ENCODE data around the gene AGAP2. TPM values are rescaled to one million over a fixed set of nuclear protein-coding genes. Genes with fewer than 3 reads are reported as not detected.
A peak's percentile ranks its signal among the peaks of the same experiment; 100 is the strongest.

Gene AGAP2
- total and polyA plus RNA-seq, 9 of the 15 experiments (the other 6 are each of a cell fraction or from before 2014, with no cell fraction given), result 0.04 to 0.77 (median 0.28) TPM; not detected in 1

GRCh38 chr12:57751788-57752667 is 13.5 kb upstream of the AGAP2 start, which contains the start of gene CDK4 (continued):
- TF ChIP-seq, protein P1, sequence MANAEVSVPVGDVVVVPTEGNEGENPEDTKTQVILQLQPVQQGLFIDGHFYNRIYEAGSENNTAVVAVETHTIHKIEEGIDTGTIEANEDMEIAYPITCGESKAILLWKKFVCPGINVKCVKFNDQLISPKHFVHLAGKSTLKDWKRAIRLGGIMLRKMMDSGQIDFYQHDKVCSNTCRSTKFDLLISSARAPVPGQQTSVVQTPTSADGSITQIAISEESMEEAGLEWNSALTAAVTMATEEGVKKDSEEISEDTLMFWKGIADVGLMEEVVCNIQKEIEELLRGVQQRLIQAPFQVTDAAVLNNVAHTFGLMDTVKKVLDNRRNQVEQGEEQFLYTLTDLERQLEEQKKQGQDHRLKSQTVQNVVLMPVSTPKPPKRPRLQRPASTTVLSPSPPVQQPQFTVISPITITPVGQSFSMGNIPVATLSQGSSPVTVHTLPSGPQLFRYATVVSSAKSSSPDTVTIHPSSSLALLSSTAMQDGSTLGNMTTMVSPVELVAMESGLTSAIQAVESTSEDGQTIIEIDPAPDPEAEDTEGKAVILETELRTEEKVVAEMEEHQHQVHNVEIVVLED (CRISPR knock-in tag; IDR thresholded peaks at IDR 0.05), result peak; percentile 72
- TF ChIP-seq ZNF134 (CRISPR knock-in tag; conservative IDR thresholded peaks at IDR 0.05), result no peak; the same call in 1 of the 2 replicates
- peak in 2 of 3 experiments; percentile 9 to 59 for TF ChIP-seq YY1 (IDR thresholded peaks at IDR 0.05; ENCODE audit: borderline replicate concordance in 1 of 3, control insufficient read depth in 1 of 3, extremely low read depth in 1 of 3, insufficient read depth in 3 of 3, insufficient read length in 1 of 3, insufficient replicate concordance in 2 of 3, low read depth in 1 of 3, low read length in 2 of 3)
- TF ChIP-seq MBD2 (IDR thresholded peaks at IDR 0.05; ENCODE audit: borderline replicate concordance, low read depth), result peak; percentile 54; the same call in 1 of the 2 replicates
- TF ChIP-seq ZKSCAN1 (IDR thresholded peaks at IDR 0.05; ENCODE audit: low read depth, low read length), result no peak
- no peak for TF ChIP-seq HNRNPL (IDR thresholded peaks at IDR 0.05; ENCODE audit: low read depth, low read length)
- peak; percentile 21; the same call in 1 of the 2 replicates for TF ChIP-seq KLF6 (CRISPR knock-in tag; IDR thresholded peaks at IDR 0.05; ENCODE audit: borderline replicate concordance)
- peak; percentile 94 for TF ChIP-seq NFRKB (IDR thresholded peaks at IDR 0.05; ENCODE audit: low read depth)
- TF ChIP-seq FIP1L1 (IDR thresholded peaks at IDR 0.05; ENCODE audit: low read depth, low read length, poor library complexity, severe bottlenecking), result peak; percentile 76
- TF ChIP-seq SMAD2 (IDR thresholded peaks at IDR 0.05; ENCODE audit: low read depth, low read length), result no peak
- TF ChIP-seq DIDO1 (tag; IDR thresholded peaks at IDR 0.05; ENCODE audit: low read depth), result peak; percentile 65; the same call in 1 of the 2 replicates
- peak; percentile 77 for TF ChIP-seq ARID1B (IDR thresholded peaks at IDR 0.05)
- TF ChIP-seq ZC3H4 (CRISPR knock-in tag; IDR thresholded peaks at IDR 0.05; ENCODE audit: borderline replicate concordance), result 0 out of 2 replicates have a peak, but pooled peaks have one; percentile 35
- TF ChIP-seq POLR2G (IDR thresholded peaks at IDR 0.05; ENCODE audit: low read depth, low read length), result peak; percentile 99
- TF ChIP-seq, protein P2, sequence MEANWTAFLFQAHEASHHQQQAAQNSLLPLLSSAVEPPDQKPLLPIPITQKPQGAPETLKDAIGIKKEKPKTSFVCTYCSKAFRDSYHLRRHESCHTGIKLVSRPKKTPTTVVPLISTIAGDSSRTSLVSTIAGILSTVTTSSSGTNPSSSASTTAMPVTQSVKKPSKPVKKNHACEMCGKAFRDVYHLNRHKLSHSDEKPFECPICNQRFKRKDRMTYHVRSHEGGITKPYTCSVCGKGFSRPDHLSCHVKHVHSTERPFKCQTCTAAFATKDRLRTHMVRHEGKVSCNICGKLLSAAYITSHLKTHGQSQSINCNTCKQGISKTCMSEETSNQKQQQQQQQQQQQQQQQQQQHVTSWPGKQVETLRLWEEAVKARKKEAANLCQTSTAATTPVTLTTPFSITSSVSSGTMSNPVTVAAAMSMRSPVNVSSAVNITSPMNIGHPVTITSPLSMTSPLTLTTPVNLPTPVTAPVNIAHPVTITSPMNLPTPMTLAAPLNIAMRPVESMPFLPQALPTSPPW (CRISPR knock-in tag; IDR thresholded peaks at IDR 0.05), result peak; percentile 99
- peak; percentile 83 for TF ChIP-seq SREBF1 (IDR thresholded peaks at IDR 0.05; ENCODE audit: borderline replicate concordance, low read depth, low read length)
- TF ChIP-seq ZEB2 (IDR thresholded peaks at IDR 0.05), result peak; percentile 28; the same call in 1 of the 2 replicates
- peak; percentile 62 for TF ChIP-seq ETV1 (tag; conservative IDR thresholded peaks at IDR 0.05; ENCODE audit: low read depth)
- TF ChIP-seq HSF4 (CRISPR knock-in tag; IDR thresholded peaks at IDR 0.05; ENCODE audit: borderline replicate concordance), result no peak
- TF ChIP-seq NEUROD1 (IDR thresholded peaks at IDR 0.05; ENCODE audit: borderline replicate concordance, low read depth, low read length, partially characterized antibody), result peak; percentile 72
- TF ChIP-seq ZFX (CRISPR knock-in tag; IDR thresholded peaks at IDR 0.05), result peak; percentile 99
